NT2/D1 (cell line): ENCODE data around the gene HSPA8.
"Not testable (repeated sequence)": the region's sequence is repeated elsewhere in the genome, so short reads cannot be mapped to it uniquely, and the experiment has no call there.

Experiments
- DNase-seq: peaks from one replicate; pipeline ENCODE4 v3.0.0-alpha.2; 2011; ENCODE audit warnings: low read depth, low spot score
- H3K27me3 ChIP-seq: 2 replicates; pipeline ENCODE4 v1.6.0; 2011; ENCODE audit warnings: mild to moderate bottlenecking; ENCODE audit not compliant: insufficient read length, insufficient read depth
- H3K36me3 ChIP-seq: 2 replicates; pipeline ENCODE4 v1.6.1; 2011; ENCODE audit warnings: mild to moderate bottlenecking, low read length, mixed read lengths; ENCODE audit not compliant: insufficient read depth, insufficient read length
- H3K4me1 ChIP-seq: 2 replicates; pipeline ENCODE4 v1.5.1; 2011; ENCODE audit not compliant: insufficient read depth, insufficient read length
- H3K4me3 ChIP-seq: 2 replicates; pipeline ENCODE4 v1.5.1; 2011; ENCODE audit warnings: low read depth; ENCODE audit not compliant: insufficient read length
- H3K9ac ChIP-seq: 2 replicates; pipeline ENCODE4 v1.6.0; 2011; ENCODE audit warnings: low read depth; ENCODE audit not compliant: insufficient read length
- H3K9me3 ChIP-seq: 2 replicates; pipeline ENCODE4 v1.5.1; 2011; ENCODE audit warnings: mild to moderate bottlenecking, low read length; ENCODE audit not compliant: insufficient read depth
- SUZ12 ChIP-seq: IDR thresholded peaks from 2 replicates; pipeline ENCODE4 v1.6.1; 2011; ENCODE audit not compliant: insufficient read length, insufficient read depth; ENCODE audit errors: extremely low read depth
- YY1 ChIP-seq: IDR thresholded peaks from 2 replicates; pipeline ENCODE4 v1.6.1; 2011; ENCODE audit not compliant: insufficient read length, insufficient read depth
- ZNF274 ChIP-seq: IDR thresholded peaks from 2 replicates; pipeline ENCODE4 v1.6.1; 2011; ENCODE audit warnings: mild to moderate bottlenecking, low read depth, low read length

Gene HSPA8

DNA sequence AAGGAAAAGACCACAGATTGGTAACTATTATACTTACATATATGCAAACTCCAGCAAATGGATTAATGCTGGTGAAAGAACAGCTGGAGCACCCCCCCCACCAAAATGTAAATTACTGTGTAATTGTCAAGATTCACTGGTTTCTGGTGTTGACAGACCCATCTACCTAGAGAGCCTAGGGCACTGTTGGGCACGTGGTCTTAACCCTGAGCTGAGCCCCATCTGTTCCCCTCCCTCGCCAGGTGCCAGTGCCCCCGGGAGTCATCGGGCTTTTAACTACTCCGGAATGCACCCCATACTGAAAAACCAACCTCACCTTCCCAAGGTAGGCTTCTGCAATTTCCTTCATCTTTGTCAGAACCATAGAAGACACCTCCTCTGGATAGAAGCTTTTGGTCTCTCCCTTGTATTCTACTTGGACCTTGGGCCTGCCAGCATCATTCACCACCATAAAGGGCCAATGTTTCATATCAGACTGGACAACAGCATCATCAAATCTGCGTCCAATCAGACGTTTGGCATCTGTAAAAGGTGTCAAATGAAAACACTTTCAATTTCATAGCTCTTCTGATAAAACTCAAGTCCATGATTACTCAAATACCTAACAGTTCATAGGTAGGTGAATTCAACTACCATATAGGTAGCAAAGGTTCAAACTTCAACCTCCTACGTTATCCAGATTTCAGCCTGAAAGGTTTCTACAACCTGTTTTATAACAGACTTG is 1.5 kb downstream of the HSPA8 start:
- Histone ChIP-seq H3K9ac (peak overlapping the region; percentile 99), H3K4me3 (peak overlapping the region; percentile 98), H3K36me3 (peaks cover 65% of the 10 kb centered on the region), H3K4me1 (no peaks in the 10 kb centered on the region), H3K9me3 (no peaks in the 10 kb centered on the region), H3K27me3 (no peaks in the 10 kb centered on the region)
- no peak for TF ChIP-seq ZNF274
- no peak for TF ChIP-seq YY1
- no peak for TF ChIP-seq SUZ12
- DNase-seq, result no peak

DNA sequence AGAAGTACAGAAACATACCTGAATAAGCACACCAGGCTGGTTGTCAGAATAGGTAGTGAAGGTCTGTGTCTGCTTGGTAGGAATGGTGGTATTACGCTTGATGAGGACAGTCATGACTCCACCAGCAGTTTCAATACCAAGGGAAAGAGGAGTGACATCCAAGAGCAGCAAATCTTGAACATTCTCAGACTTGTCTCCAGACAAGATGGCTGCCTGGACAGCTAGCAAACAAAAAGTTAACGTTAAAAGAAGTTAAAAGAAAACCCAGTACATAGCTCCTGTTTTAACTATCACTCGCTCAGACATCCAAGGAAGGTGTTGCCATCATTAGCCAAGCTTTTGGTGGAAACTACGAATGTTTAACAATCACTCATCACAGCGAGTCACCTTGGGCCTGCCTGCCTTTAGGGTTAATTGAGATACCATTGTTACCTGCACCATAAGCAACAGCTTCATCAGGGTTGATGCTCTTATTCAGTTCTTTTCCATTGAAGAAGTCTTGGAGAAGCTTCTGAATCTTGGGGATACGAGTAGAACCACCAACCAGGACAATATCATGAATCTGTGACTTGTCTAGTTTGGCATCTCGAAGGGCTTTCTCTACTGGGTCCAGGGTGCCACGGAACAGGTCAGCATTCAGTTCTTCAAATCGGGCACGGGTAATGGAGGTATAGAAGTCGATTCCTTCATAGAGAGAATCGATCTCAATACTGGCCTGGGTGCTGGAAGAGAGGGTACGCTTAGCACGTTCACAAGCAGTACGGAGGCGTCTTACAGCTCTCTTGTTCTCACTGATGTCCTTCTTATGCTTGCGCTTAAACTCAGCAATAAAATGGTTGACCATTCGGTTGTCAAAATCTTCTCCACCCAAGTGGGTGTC is 2.7 kb downstream of the HSPA8 start:
- Histone ChIP-seq H3K4me3 (peak overlapping the region; percentile 98), H3K36me3 (peaks cover 69% of the 10 kb centered on the region), H3K9ac (peak overlapping the region; percentile 99)
- H3K4me1 ChIP-seq, H3K9me3 ChIP-seq, H3K27me3 ChIP-seq, DNase-seq: not testable (repeated sequence)

DNA sequence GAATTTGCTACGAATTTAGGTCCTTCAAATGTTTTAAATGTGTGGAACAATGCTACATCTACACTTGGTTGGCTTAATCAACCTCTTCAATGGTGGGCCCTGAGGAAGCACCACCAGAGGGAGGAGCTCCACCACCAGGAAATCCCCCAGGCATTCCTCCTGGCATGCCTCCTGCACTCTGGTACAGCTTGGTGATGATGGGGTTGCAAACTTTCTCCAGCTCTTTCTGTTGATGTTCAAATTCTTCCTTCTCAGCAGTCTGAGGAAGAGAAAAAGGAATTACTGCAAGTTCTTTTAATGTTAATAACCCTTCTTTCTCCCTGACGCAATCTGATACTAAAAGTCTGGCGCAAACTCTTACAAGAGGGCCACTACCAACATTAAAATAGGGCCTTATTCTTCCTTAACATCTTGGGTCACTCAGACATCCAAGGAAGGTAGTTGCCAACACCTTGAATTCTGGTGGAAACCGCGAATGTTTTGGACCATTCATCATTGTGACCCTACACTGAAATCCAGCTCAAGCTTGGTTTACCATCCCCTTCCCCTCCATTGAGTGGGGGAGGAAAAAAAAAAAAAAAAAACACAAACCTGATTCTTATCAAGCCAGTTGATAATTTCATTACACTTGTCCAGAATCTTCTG is 4.2 kb downstream of the HSPA8 start:
- Histone ChIP-seq H3K4me3 (no peak overlapping the region), H3K9ac (no peak overlapping the region), H3K36me3 (peaks cover 75% of the 10 kb centered on the region), H3K27me3 (no peaks in the 10 kb centered on the region), H3K4me1 (no peaks in the 10 kb centered on the region), H3K9me3 (no peaks in the 10 kb centered on the region)
- TF ChIP-seq ZNF274, result no peak
- no peak for TF ChIP-seq SUZ12
- TF ChIP-seq YY1, result no peak
- DNase-seq, result no peak

DNA sequence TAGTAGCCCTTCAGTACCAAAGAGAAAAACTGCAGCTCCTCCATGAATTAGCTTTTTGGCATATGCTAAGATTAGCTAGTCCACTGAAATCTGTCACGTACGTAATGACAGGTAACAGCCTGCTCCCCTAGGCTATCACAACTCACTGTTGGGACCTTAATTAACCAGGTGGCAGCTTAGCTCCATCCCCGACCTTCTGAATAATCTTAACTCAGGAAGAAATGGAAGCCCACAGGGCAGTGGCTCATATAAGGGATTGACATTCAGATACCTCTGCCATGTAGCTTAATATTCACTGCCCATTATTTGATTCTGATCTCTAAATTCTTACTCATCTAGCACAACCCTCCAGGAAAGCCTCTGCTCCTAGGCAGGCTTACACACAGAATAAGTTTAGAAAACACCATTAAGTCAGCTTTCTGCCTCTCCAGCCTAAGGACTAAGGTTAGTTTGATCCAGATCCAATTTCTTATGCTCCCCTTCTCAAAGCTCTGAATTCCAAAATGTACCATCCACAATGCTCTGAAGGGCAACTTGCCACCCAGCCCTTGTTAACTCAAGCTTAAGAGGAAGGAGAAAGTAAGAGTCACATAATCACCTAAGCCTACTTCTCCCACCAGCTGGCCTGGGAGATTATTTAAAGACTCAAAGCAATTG is 5.0 kb downstream of the HSPA8 start:
- Histone ChIP-seq H3K27me3 (no peaks in the 10 kb centered on the region), H3K36me3 (peaks cover 75% of the 10 kb centered on the region), H3K4me1 (no peaks in the 10 kb centered on the region), H3K9me3 (no peaks in the 10 kb centered on the region), H3K4me3 (no peak overlapping the region), H3K9ac (no peak overlapping the region)
- TF ChIP-seq SUZ12, result no peak
- TF ChIP-seq YY1, result no peak
- no peak for TF ChIP-seq ZNF274
- DNase-seq, result no peak

DNA sequence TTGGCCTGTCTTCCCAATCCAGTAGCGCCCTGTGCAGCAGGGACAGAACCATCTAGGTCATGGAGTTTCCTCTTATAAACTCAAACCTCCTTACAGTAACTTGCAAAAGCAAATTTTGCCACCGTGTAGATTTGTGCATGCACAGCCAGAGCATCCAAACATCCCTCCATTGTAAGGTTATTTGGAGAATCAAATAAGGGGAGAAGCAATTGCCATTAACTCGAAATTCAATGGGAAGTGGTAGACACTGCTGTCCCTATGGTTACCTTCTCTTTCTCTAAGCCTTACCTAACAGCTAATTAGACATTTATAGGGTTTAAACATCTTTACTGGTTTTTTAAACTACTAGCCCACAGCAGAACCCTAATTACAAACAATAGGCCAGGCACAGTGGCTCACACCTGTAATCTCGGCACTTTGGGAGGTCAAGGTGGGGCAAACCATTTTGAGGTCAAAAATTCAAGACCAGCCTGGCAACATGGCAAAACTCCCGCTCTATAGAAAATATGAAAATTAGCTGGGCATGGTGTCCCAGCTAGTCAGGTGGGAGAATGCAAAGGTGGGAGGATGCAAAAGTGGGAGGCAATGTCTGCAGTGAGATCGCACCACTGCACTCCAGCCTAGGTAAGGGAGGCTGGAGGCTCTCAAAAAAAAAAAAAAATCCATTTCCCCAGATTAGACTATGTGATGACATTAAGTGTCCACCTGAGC is 6.6 kb downstream of the HSPA8 start:
- Histone ChIP-seq H3K4me3 (no peak overlapping the region), H3K4me1 (no peaks in the 10 kb centered on the region), H3K36me3 (peaks cover 59% of the 10 kb centered on the region), H3K27me3 (no peaks in the 10 kb centered on the region), H3K9ac (no peak overlapping the region), H3K9me3 (no peaks in the 10 kb centered on the region)
- no peak for DNase-seq
- TF ChIP-seq SUZ12, result no peak
- no peak for TF ChIP-seq ZNF274
- no peak for TF ChIP-seq YY1

DNA sequence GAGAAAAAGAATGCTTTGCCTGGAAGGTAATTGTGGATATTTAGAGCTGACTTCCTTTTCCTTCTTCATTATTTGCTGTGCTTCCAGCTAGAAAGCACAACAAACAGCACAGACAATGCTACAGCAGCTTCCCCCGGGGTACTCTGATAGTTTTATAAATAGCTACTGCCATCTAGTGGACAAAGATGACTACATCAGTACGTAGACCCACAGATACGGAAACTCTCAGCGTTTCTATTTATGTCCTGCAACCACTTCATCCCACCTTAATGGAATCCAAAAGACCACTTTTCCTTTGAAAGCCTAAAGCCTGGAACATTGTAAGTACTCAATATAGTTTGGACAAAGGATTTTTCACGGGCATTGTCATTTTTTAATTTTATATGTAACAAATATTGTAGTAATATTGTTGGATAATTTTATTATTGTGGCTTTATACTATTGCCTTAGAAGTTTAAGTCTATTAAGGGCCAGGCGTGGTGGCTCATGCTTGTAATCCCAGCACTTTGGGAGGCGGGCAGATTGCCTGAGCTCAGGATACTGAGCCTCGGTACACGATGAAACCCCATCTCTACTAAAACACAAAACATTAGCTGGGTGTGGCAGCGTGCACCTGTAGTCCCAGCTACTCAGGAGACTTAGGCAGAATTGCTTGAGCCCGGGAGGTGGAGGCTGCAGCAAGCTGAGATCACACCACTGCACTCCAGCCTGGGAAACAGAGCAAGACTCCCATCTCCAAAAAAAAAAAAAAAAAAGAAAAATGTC is 7.5 kb downstream of the HSPA8 start:
- Histone ChIP-seq H3K9ac (no peak overlapping the region), H3K4me3 (no peak overlapping the region), H3K9me3 (no peaks in the 10 kb centered on the region), H3K36me3 (peaks cover 51% of the 10 kb centered on the region), H3K4me1 (no peaks in the 10 kb centered on the region), H3K27me3 (no peaks in the 10 kb centered on the region)
- DNase-seq, result peak; percentile 42
- TF ChIP-seq ZNF274, result no peak
- no peak for TF ChIP-seq YY1
